ENCODE results near the gene ANAPC7. TPM values are rescaled to one million over a fixed set of nuclear protein-coding genes. Genes with fewer than 3 reads are reported as not detected.

Gene ANAPC7
- total RNA-seq, 1 experiment from 2014 or later: 91.1 TPM

- no peak overlapping the region for H3K4ac ChIP-seq (ENCODE audit: low read depth, low read length)
- H3T11ph ChIP-seq (ENCODE audit: low read length): no peak overlapping the region
- H3K4me2 ChIP-seq (ENCODE audit: insufficient read depth, insufficient read length, low read length): no peak overlapping the region
- no peak overlapping the region for H3K4me3 Mint-ChIP-seq
- no peaks in the 10 kb centered on the region for H3K4me1 Mint-ChIP-seq
- H3K14ac ChIP-seq (ENCODE audit: insufficient read depth, low read length): no peak overlapping the region
- H3K9ac ChIP-seq (ENCODE audit: extremely low read depth, insufficient read length, low read length): no peak overlapping the region
- no peaks in the 10 kb centered on the region for H3K4me1 ChIP-seq (ENCODE audit: insufficient read depth, low read length)
- no peak overlapping the region for H4K91ac ChIP-seq (ENCODE audit: insufficient read length, low read depth, low read length)
- H3K18ac ChIP-seq (ENCODE audit: insufficient read length, low read depth, low read length): no peak overlapping the region
- no peaks in the 10 kb centered on the region for H3K9me3 ChIP-seq (ENCODE audit: control insufficient read depth, low read depth, low read length)
- no peak overlapping the region for H3K56ac ChIP-seq (ENCODE audit: insufficient read length, low read depth, low read length)
- H4K5ac ChIP-seq (ENCODE audit: insufficient read length, low read depth, low read length): no peak overlapping the region
- no peak overlapping the region for H2BK120ac ChIP-seq (ENCODE audit: low read depth, low read length, poor library complexity, severe bottlenecking)
- no peaks in the 10 kb centered on the region for H3K79me2 ChIP-seq (ENCODE audit: insufficient read depth, low read length)
- no peaks in the 10 kb centered on the region for H3K9me3 Mint-ChIP-seq
- H2BK15ac ChIP-seq (ENCODE audit: low read depth, low read length): no peak overlapping the region
- WGBS (ENCODE audit: extremely low coverage, insufficient read length, low lambda C conversion rate): no CpG with 5 or more reads among the region's 4 CpGs
- peaks cover 52 to 90% (median 79%) of the 10 kb centered on the region in 3 experiments for H3K36me3 Mint-ChIP-seq (ENCODE audit: insufficient read depth in 1 of 3, low read depth in 3 of 3)
- no peaks in the 10 kb centered on the region for H3K79me1 ChIP-seq (ENCODE audit: insufficient read depth, low read depth, low read length, poor library complexity, severe bottlenecking)
- H3K23me2 ChIP-seq (ENCODE audit: insufficient read length, low read depth, low read length, poor library complexity, severe bottlenecking): no peaks in the 10 kb centered on the region
- no peak for TF ChIP-seq CTCF (conservative IDR thresholded peaks at IDR 0.05)
- no peaks in the 10 kb centered on the region for H3K27me3 Mint-ChIP-seq (ENCODE audit: low read depth)
- no peak overlapping the region for H3K27ac ChIP-seq (ENCODE audit: insufficient read length, low read depth, low read length)
- no peak overlapping the region for H2AFZ ChIP-seq (ENCODE audit: low read length)
- H2BK12ac ChIP-seq (ENCODE audit: insufficient read length, low read depth, low read length): no peak overlapping the region
- no peak overlapping the region; a peak in 1 of 7 replicates for H3K27ac Mint-ChIP-seq
- no peak overlapping the region for H2BK5ac ChIP-seq (ENCODE audit: insufficient read length, low read length)
- no peak overlapping the region for H4K8ac ChIP-seq (replicated peaks; ENCODE audit: insufficient read length, low read depth, low read length)
- H2BK20ac ChIP-seq (ENCODE audit: low read depth, low read length, poor library complexity, severe bottlenecking): no peak overlapping the region
- no peak overlapping the region for H2AK5ac ChIP-seq (ENCODE audit: insufficient read length, low read length)
- H3K23ac ChIP-seq (ENCODE audit: insufficient read length, low read depth, low read length): no peak overlapping the region
- no peaks in the 10 kb centered on the region for H3K27me3 ChIP-seq (ENCODE audit: insufficient read depth, low read length)
- DNase-seq: no peak
- H4K20me1 ChIP-seq (ENCODE audit: control insufficient read depth, insufficient read depth, insufficient read length): no peaks in the 10 kb centered on the region
Observed at GRCh38 chr12:110382683-110383082, 20.8 kb downstream of the ANAPC7 start.
